Epidermal melanocyte (primary cell): Measurements from ENCODE around the gene TSACC.

Experiments used
- DNase-seq: peaks from one replicate; pipeline ENCODE4 v3.0.0; 2011; ENCODE audit warnings: low spot score; ENCODE audit not compliant: insufficient read length

The TSACC gene

GRCh38 chr1:156373546-156373945 is 35.2 kb downstream of the TSACC start:
- DNase-seq: peak; percentile 4

GRCh38 chr1:156376146-156376545 is 37.8 kb downstream of the TSACC start:
- DNase-seq: peak; percentile 9

GRCh38 chr1:156376958-156377919 is 38.9 kb downstream of the TSACC start:
- peak; percentile 7 for DNase-seq

GRCh38 chr1:156378557-156378956 is 40.2 kb downstream of the TSACC start:
- peak; percentile 12 for DNase-seq

GRCh38 chr1:156379420-156380165 is 41.3 kb downstream of the TSACC start:
- DNase-seq: peak; percentile 16

- DNase-seq: peak; percentile 6
Measured at GRCh38 chr1:156382561-156382960, 44.2 kb downstream of the TSACC start.

- peak; percentile 84 for DNase-seq
Measured at GRCh38 chr1:156383023-156383422, 44.7 kb downstream of the TSACC start.

GRCh38 chr1:156384007-156384406 is 45.7 kb downstream of the TSACC start:
- DNase-seq: peak; percentile 4

GRCh38 chr1:156384658-156385057 is 46.3 kb downstream of the TSACC start:
- peak; percentile 7 for DNase-seq

- peak; percentile 95 for DNase-seq
Measured at GRCh38 chr1:156385534-156386031, 47.3 kb downstream of the TSACC start.

- peak; percentile 13 for DNase-seq
Measured at GRCh38 chr1:156386134-156386901, 48.0 kb downstream of the TSACC start.

- peak; percentile 18 for DNase-seq
Measured at GRCh38 chr1:156386949-156387869, 48.9 kb downstream of the TSACC start.

GRCh38 chr1:156387870-156388173 is 49.5 kb downstream of the TSACC start:
- no peak for DNase-seq

GRCh38 chr1:156388174-156389137 is 50.1 kb downstream of the TSACC start:
- DNase-seq: peak; percentile 47

- no peak for DNase-seq
Measured at GRCh38 chr1:156389311-156389710, 51.0 kb downstream of the TSACC start.

- no peak for DNase-seq
Measured at GRCh38 chr1:156390469-156391365, 52.4 kb downstream of the TSACC start.

- DNase-seq: no peak
Measured at GRCh38 chr1:156391366-156391677, 53.0 kb downstream of the TSACC start.

- DNase-seq: no peak
Measured at GRCh38 chr1:156391701-156392100, 53.4 kb downstream of the TSACC start.
